Stimulated activated CD4-positive, alpha-beta T cell treated with anti-CD3 and anti-CD28 coated beads, Interleukin-1b, Interleukin-23, amount 100 ng/mL, for 24 hours (primary cell): ENCODE data around the gene RAPGEF5.

Experiments
- DNase-seq, 4 experiments: peaks; one replicate each; pipeline ENCODE4 v3.0.0-alpha.2; 2020; ENCODE audit warnings: low read depth in 4 of 4, low spot score in 1 of 4

RAPGEF5 gene

DNA sequence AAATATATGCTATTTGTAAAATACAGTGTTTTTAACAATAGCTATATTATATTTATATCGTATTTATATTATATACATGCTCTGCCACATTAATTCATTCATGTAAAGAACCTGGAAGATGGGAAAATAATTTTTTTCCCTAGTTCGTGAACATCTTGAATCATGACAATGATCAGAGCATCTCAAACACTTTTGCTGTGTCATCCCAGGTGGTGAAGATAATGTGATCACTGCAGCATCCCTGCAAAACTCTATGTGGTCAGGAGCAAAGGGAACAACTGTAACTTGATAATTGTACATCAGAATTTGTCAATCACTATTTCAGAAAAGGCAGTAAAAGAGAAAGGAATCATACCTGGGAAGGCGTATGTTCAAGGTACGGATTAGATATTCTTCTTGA is 39.3 kb downstream of the RAPGEF5 start:
- no peak for DNase-seq

DNA sequence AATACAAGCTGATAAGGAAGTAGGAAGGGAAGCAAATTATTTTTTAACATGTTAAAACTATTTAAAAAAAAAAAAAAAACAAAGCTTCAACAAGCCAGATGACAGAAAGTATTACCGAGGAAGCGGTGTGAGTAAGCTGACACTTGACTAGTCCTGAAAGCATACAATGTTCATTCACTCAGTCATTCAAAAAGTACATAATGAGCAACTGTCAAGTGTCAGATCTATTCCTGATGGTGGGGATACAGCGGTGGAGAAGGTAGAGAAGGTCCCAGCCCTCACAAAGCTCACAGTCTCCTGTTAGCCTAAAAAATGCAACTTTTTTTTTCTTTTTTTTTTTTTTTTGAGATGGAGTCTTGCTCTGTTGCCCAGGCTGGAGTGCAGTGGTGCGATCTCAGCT is 40.0 kb downstream of the RAPGEF5 start:
- DNase-seq, result no peak

- no peak for DNase-seq
Measured at GRCh38 chr7:22307816-22308215, 49.1 kb downstream of the RAPGEF5 start.

GRCh38 chr7:22305706-22306105 is 51.2 kb downstream of the RAPGEF5 start:
- no peak for DNase-seq

- DNase-seq, result no peak
Measured at GRCh38 chr7:22302951-22303423, 54.0 kb downstream of the RAPGEF5 start.

DNA sequence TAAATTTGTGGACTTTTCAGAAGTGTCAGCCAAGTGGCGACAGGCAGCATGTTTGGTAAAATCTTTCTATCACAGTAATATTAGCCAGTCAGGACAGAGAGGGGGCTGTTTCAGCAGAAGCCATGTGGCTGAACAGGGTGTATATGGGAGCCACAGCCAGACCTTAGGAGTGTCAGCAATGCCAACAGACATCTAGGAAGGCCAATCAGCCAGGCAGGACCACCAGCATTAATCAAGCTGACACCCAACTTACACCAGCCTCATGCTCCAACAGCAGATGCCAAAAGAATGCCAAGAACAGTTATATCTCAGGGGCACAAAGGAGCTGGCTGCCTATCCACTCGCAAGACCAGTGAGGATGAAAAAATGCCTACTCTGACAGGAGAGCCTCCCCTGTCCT is 54.8 kb downstream of the RAPGEF5 start:
- no peak for DNase-seq

DNA sequence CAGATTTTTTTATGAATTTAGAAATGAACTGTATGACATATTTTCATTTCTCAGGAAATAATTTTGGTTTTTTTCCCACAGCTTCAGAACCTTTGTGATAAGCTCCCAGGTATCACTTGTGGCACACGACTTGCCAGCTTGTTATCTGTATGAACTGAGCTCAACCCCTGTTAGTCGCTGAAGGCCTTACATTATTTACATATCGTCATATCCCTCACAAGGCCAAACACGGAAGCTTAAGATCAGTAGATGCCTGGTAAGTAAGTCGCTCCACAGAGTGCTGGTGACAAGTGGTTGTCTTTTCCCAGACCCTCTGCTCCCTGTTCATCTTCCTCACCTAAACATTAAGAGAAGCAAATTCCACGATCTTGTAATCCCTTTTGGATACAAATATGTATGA is 55.2 kb downstream of the RAPGEF5 start:
- no peak for DNase-seq

GRCh38 chr7:22300839-22301238 is 56.1 kb downstream of the RAPGEF5 start:
- no peak for DNase-seq

DNA sequence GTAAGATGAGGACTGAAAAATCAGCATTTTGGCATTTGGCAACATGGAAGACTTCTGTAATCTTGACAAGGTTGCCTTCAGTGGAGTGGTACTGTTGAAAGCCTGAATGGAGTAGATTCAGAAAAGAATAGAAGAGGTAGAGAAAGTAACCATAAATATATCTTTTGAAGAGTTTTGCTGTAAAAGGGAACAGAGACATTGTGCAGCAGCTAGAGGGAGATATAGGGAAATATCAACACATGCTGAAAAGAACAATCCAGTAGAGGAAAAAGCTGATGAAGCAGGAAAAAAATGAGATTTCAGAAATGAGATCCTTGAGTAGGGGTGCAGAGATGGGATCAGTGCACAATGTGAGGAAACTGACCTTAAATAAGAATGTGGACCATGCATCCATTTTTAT is 60.0 kb downstream of the RAPGEF5 start:
- DNase-seq, result no peak

- DNase-seq, result no peak
Measured at GRCh38 chr7:22296265-22296566, 60.7 kb downstream of the RAPGEF5 start.

DNA sequence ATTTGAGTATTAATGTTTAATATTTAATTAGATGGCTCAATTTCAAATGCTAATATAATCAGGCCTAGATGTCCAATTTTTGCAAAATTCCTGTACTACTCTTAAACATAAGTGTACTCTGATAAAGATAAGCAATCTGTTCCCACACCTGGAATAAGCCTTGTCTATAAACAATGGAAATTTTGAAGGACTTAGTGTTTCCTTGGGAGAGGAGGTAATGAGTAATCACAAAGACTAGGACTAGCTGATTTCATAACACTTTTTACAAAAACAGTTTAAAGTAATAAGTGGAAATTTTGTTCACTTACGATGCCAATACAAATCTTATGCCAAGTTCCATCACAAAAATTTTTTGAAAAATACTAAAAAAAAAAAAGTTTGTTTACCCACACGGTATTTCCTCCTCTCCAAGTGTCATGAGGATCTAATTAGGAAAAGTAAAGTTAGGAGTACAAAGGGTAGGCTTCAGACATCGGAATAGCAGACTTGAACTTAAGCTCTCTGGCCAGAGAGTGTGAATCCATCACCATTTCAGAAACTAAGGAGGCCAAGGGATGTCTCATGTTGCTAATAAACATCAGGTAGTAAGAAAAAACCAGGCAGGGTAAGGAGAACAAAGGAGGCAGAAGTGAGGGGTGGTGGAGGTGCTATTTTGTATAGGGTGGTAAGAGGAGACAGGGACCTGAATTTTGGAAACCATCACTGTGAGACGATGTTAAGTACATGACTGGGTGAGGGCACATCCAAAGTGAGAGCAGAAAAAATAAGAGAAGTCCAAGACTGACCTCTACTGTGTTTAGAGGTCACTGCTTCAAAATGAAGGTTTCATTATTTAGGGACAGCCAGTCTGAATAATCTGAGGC is 61.3 kb downstream of the RAPGEF5 start:
- DNase-seq, result no peak

- DNase-seq, result no peak
Measured at GRCh38 chr7:22292531-22292930, 64.4 kb downstream of the RAPGEF5 start.

DNA sequence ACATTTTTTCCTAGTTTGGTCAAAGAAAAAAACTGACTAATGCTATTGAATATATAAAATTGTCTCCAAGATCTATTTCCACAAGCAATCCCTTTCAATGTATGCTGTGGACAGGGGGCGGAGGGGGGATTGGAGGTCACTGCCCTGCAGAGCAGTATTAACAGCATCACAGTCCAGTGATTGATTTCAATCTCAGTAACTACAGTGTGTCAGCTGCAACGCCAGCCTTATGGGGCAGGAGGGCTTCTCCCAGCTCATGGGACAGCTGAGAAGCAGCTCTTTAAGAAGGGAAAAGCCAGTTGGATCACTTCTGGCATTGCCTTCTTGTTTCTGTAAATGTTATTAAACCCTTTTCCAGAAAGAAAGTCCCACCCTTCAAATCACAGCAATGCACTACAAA is 65.0 kb downstream of the RAPGEF5 start:
- no peak for DNase-seq

GRCh38 chr7:22288202-22288601 is 68.8 kb downstream of the RAPGEF5 start:
- DNase-seq, result no peak

DNA sequence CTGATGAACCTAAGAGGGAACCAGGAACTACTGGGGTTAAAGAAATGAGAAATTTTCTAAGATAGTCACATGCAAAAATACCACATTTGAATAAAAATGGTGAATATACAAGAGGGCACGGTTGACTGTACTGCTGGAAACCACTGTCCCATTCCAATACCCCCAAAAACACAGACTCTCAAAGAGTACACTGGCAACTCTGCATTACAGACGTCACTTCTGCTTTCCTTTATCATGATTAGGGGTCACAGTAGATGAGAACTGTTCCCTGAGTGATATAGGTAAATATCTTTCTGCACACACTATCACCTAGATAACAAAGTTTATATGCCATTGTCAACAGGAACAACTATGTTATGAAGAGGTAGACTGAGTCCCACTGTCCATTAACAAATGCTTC is 69.5 kb downstream of the RAPGEF5 start:
- no peak for DNase-seq

GRCh38 chr7:22286436-22286835 is 70.5 kb downstream of the RAPGEF5 start:
- DNase-seq, result no peak

DNA sequence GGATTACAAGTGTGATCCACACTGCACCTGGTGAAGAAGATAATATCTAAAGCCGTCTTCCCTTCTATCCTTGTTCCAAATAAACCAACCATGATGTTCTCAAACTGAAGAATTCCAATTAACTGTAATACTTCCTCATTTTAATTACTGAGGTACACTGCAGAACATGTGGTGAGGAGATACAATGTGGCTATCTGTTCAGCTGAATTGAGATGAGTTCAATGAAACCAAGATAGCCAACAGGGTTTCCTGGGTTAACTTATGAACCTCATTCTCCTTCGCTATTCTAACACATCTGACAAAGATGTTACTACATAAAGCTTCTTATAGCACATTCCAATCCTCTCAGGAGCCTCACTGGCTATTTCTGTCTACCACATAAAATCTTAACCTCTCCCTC is 75.5 kb downstream of the RAPGEF5 start:
- no peak for DNase-seq

DNA sequence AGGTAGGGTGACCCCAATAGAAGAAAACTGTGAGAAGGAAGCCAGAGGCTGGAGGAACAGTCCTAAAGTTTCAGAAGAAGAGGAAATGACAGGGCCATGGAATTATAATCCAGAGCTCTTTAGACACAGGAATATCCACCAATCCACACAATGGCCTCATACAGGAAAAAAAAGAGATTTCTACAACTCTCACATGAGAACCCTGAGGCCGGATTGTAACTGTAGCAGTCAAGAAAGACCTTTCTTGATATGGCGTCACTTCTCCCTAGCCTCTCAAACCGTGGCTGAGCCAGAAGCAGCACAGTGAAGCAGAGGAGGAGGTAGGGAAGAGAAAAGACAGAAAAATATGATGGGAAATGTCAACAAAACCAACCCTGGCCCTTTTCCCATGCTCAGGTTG is 76.9 kb downstream of the RAPGEF5 start:
- DNase-seq, result no peak

DNA sequence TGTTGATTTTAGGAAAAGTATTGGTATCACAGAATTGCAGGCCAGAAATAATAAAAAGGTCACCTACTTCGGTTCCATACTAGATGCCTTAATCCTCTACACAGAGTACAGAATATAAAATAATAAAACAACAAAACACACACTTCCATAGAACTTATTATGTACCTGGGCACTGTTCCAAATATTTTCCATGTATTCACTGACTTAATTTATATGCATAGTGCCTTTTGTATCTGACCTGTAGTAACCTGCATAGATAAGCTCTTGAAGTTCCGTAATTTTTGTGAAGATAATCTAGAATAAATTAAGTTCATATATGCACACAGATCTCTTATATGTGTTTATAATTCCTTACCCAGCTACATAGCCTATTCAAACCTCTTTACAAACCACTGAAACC is 78.3 kb downstream of the RAPGEF5 start:
- DNase-seq, result no peak

DNA sequence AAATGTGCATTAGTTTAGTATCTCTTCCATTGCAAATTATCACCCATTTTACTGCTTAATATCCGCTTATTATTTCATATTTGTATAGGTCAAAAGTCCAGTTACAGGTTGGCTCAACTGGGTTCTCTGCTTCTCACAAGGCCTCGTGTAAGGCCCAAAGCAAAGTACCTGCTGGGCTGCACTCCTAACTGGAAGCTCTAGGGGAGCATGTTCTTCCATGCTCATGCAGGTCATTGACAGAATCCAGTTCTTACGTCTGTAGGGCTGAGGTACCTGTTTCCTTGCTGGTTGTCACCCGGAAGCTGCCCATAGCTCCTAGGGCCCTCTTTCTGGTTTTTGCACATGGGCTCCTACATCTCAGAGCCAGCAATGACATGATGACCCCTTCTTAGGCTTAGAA is 79.6 kb downstream of the RAPGEF5 start:
- no peak for DNase-seq

GRCh38 chr7:22275661-22276060 is 81.3 kb downstream of the RAPGEF5 start:
- DNase-seq, result no peak

- DNase-seq, result no peak
Measured at GRCh38 chr7:22271311-22271710, 85.6 kb downstream of the RAPGEF5 start.

- no peak for DNase-seq
Measured at GRCh38 chr7:22270371-22270770, 86.6 kb downstream of the RAPGEF5 start.
